Body of pancreas (tissue), 4 donors: ENCODE data around the gene MRPL40.

Source experiments
- CTCF ChIP-seq, 7 experiments: fragments of 450-650 bp in 4 of 7; fragments of 200-600 bp in 3 of 7; sonication (generic) in 3 of 7; IDR thresholded peaks; one replicate each; pipeline ENCODE4 v1.5.1; 2016 to 2019; ENCODE audit warnings: antibody characterized with exemption in 7 of 7
- POLR2A ChIP-seq, 3 donors: fragments of 450-650 bp; IDR thresholded peaks; one replicate each; pipeline ENCODE4 v1.6.1; 2016; ENCODE audit warnings: antibody characterized with exemption in 3 of 3, mild to moderate bottlenecking in 2 of 3

DNA sequence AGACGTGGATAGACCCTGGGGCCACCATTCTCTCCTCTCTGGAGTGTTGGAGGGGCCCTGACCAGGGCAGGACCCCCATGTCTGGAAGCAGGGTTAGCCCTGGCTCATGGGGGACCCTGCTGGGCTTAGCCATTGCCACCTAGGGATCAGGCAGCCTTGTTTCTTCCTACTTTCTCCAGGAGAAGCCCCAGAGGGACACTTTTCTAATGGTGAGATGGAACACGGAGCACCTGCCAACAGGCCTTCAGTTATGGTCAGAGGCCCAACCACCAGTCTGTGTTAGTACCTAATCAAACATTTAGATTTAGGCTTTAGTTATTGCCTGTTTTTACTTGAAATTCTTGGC is 17.1 kb downstream of the MRPL40 start:
- TF ChIP-seq CTCF (IDR thresholded peaks at IDR 0.05) (no peak), POLR2A (IDR thresholded peaks at IDR 0.05) (no peak)
